Stimulated activated CD4-positive, alpha-beta T cell treated with anti-CD3 and anti-CD28 coated beads, TNF-alpha, amount 100 ng/mL, for 4 hours (primary cell): ENCODE data around the gene KRTAP3-3.

ENCODE experiments used
- DNase-seq, 3 experiments: peaks; one replicate each; pipeline ENCODE4 v3.0.0-alpha.2; 2020; ENCODE audit warnings: low read depth in 3 of 3

KRTAP3-3 gene

DNA sequence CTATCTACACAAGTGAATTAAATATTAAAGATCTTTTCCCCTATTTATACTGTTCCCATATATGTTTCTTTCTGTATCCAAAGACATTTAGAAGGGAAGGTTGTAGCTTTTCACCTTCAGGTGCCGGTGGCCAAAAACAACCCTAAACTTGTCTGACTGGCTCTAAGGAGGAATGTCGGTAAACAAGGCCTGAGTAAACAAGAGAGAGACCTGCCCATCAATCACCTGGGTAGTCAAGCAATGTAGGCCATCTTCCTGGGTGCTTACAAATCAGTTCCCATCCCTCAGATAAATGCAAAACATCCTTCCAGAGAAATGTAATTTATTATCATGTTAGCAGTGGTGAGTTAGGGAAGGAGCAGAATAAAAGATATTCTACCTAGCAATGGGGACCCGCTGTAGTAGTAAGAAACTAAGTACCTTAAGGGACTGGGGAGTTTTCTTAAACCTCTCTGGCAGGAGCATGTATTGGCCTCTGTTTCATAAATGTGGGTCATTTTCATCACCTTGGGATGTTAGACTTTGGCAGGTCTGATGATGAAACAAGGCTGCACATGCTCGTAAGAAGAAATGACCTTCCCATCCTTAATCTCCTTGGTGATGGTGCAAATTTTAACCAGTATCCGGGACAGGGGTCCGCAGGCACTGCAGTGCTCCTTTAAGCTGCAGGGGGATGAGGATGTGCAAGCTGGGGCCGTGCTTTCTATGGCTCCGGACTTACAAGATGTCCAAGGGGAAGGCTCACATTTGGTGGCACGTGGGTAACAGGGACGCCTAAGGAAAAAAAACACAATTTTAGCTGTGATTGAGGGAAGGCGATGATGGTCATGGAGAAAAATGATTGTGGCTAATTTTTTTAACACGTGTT, 35.6 kb downstream of the KRTAP3-3 start:
- DNase-seq: no peak

DNA sequence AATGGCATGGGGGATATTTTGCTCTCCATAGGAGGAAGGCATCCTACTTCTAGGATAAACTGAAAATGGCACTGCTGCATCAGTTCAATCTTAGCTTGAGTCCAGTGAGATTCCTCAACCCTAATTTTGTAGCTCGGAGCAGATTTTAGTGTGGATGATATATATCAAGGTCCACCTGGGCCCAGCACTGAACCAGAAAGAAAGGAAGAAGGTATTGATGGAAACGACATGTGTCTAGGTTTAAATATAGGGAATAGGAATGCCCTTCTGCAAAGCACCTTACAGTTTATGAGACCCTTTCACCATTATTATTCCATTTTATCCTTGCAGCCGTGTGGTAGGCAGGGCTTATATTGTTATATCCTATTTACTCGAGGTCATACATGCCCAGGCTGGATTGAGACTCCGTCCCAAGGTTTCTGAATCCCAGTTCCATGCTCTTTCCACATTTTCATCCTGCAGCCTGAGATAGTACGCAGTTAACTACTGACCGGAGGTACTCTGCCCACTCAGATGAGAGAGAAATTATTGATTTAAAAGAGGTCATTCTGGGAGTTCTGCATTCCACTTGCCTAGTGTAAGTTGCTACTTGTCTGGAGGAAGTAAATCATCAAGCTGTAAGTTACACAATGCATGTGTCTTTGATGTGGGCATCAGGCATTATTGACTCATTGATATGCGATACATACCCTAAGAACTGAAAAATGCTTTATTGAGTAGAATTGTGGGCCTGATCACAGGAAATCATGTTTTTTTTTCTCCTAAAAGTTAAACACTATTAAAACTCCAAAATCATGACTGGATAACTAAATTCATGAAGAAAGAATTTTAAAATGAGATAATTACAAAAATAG, 37.3 kb downstream of the KRTAP3-3 start:
- DNase-seq: no peak

GRCh38 chr17:40953881-40954280, 40.1 kb downstream of the KRTAP3-3 start:
- DNase-seq: no peak

- DNase-seq: no peak
Observed at GRCh38 chr17:40952661-40953060, 41.3 kb downstream of the KRTAP3-3 start.

GRCh38 chr17:40952154-40952553, 41.8 kb downstream of the KRTAP3-3 start:
- no peak for DNase-seq

GRCh38 chr17:40951011-40951622, 42.8 kb downstream of the KRTAP3-3 start:
- no peak for DNase-seq

DNA sequence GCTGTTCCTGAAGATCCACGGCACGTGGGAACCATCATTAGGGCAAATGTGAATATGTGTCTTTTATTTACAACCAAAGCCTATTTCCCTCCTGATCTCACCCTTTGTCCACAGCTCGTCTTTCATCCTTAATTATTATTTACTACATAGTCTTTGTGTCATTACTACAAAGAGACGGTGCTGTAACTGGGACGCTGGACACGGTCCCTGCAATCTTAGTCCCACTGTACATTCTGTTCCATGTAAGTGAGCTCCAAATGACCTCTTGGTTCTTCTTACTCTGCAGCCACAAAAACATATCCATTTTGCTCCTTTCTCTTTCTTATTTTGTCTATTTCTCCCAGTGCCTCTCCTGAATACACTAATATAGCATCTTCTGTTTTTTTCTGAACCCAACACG, 43.8 kb downstream of the KRTAP3-3 start:
- DNase-seq: no peak

- DNase-seq: no peak
Observed at GRCh38 chr17:40949418-40949817, 44.5 kb downstream of the KRTAP3-3 start.

GRCh38 chr17:40947929-40948328, 46.0 kb downstream of the KRTAP3-3 start:
- DNase-seq: no peak

- DNase-seq: no peak
Observed at GRCh38 chr17:40945414-40945813, 48.5 kb downstream of the KRTAP3-3 start.

DNA sequence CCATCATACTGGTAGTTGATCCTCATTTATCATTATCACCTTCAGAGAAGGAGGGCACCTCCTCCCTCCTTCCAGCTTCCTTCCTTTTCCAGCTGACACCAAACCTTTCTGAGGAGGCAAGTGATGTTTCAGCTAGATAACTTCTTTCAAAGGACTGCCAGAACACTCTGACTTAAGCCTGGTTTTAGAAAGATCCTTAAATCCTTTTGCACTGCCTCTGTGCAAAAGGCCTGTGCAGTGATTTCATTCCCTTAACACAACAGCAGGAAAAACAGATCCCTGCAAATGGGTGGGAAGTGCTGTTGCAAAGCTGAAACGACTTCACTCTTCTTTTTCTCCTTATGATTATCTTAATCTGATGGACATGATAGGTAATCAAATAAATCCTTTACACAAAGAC, 49.4 kb downstream of the KRTAP3-3 start:
- DNase-seq: no peak
